A549 (cell line): ENCODE results near the gene RASGRP2. TPM values are rescaled to one million over a fixed set of nuclear protein-coding genes. Genes with fewer than 3 reads are reported as not detected.
A peak's percentile ranks its signal among the peaks of the same experiment; 100 is the strongest.

ENCODE experiments used
- ATAC-seq, 2 experiments: fragments of 200-7000 bp in 1 of 2; fragments of >200 bp in 1 of 2; cut with Nextera tagmentation in 1 of 2; cut with Tn5 transposase in 1 of 2; 3 replicates each; pipeline versions ENCODE4 v1.8.0 to v1.9.1; 2018 to 2020; ENCODE audit warnings: mild to moderate bottlenecking in 1 of 2, moderate library complexity in 1 of 2
- CTCF ChIA-PET: fragments of 300-600 bp; sonication (Branson Sonifier 250); formaldehyde crosslinking; extraction: SDS; loops from one replicate; lab custom pipeline; 2021; ENCODE audit warnings: antibody characterized with exemption, inconsistent platforms; lab: Yijun Ruan, JAX
- POLR2A ChIA-PET: fragments of 350-600 bp; formaldehyde crosslinking; extraction: SDS; loops from one replicate; lab custom pipeline; 2021; ENCODE audit warnings: antibody characterized with exemption, inconsistent platforms; lab: Yijun Ruan, JAX
- DNase-seq, 2 experiments: peaks; one replicate each; pipeline versions ENCODE4 v3.0.0 to v3.0.0-alpha.2; 2011 to 2016; ENCODE audit warnings: low read depth in 1 of 2, low spot score in 1 of 2
- FAIRE-seq: peaks from 2 replicates; lab custom pipeline; 2011; peaks lifted over from hg19 to GRCh38; lab: Jason Lieb, UNC
- H3K27ac ChIP-seq, 2 experiments: fragments of >200 bp; sonication (Bioruptor Twin); formaldehyde crosslinking; 3 replicates each; pipeline ENCODE4 v1.5.1; 2016 to 2017
- H3K4me1 ChIP-seq: fragments of >200 bp; sonication (Bioruptor Twin); formaldehyde crosslinking; 3 replicates; pipeline ENCODE4 v1.6.1; 2016
- H3K4me2 ChIP-seq: fragments of >200 bp; sonication (Bioruptor Twin); formaldehyde crosslinking; 3 replicates; pipeline ENCODE4 v1.6.1; 2016
- H3K4me3 ChIP-seq: fragments of >200 bp; sonication (Bioruptor Twin); formaldehyde crosslinking; 3 replicates; pipeline ENCODE4 v1.5.1; 2016
- H3K9me3 ChIP-seq: fragments of >200 bp; sonication (Bioruptor Twin); formaldehyde crosslinking; 3 replicates; pipeline ENCODE4 v1.6.1; 2016
- CBX2 ChIP-seq: fragments of 200-600 bp; sonication (generic); IDR thresholded peaks from 2 replicates; pipeline ENCODE4 v1.6.1; 2016; ENCODE audit warnings: low read depth, mild to moderate bottlenecking, borderline replicate concordance
- ELK1 ChIP-seq: fragments of 150-350 bp; IDR thresholded peaks from 2 replicates; pipeline ENCODE4 v1.6.1; 2014; ENCODE audit warnings: low read depth, mild to moderate bottlenecking, low read length
- ESRRA ChIP-seq: fragments of 150-350 bp; IDR thresholded peaks from 2 replicates; pipeline ENCODE4 v1.6.1; 2014; ENCODE audit warnings: mild to moderate bottlenecking, low read length, borderline replicate concordance
- FOSB ChIP-seq: fragments of 250-450 bp; sonication (Bioruptor Pico); IDR thresholded peaks from 2 replicates; pipeline ENCODE4 v1.5.0; 2020; ENCODE audit warnings: mild to moderate bottlenecking, moderate library complexity
- FOXS1 ChIP-seq: fragments of 250-450 bp; sonication (Bioruptor Pico); IDR thresholded peaks from 2 replicates; pipeline ENCODE4 v1.5.0; 2020; ENCODE audit warnings: mild to moderate bottlenecking, moderate library complexity
- HDAC2 ChIP-seq: fragments of 200-600 bp; sonication (generic); IDR thresholded peaks from 2 replicates; pipeline ENCODE4 v1.6.1; 2016
- HEYL ChIP-seq: fragments of 250-450 bp; sonication (Bioruptor Pico); IDR thresholded peaks from 2 replicates; pipeline ENCODE4 v1.8.0; 2021; ENCODE audit warnings: mild to moderate bottlenecking, moderate library complexity
- HOXA7 ChIP-seq: fragments of 250-450 bp; sonication (Bioruptor Pico); IDR thresholded peaks from 2 replicates; pipeline ENCODE4 v1.5.0; 2020; ENCODE audit warnings: mild to moderate bottlenecking, moderate library complexity
- JUN ChIP-seq, 2 experiments: fragments of >200 bp; sonication (Bioruptor Twin); formaldehyde crosslinking; IDR thresholded peaks; 2 replicates in 1 of 2; 3 replicates in 1 of 2; pipeline ENCODE4 v1.6.1; 2016 to 2017
- KDM1A ChIP-seq: fragments of 200-600 bp; sonication (generic); IDR thresholded peaks from 2 replicates; pipeline ENCODE4 v1.6.1; 2016; ENCODE audit warnings: low read depth, mild to moderate bottlenecking
- NR3C1 ChIP-seq: fragments of >200 bp; sonication (Bioruptor Twin); formaldehyde crosslinking; IDR thresholded peaks from 3 replicates; pipeline ENCODE4 v1.6.1; 2017
- POLR2AphosphoS2 ChIP-seq: conservative IDR thresholded peaks from 2 replicates; pipeline ENCODE4 v1.6.1; 2012; ENCODE audit warnings: low read length, improper control_type of control experiment, inconsistent platforms
- RARB ChIP-seq: fragments of 250-450 bp; sonication (Bioruptor Pico); IDR thresholded peaks from 2 replicates; pipeline ENCODE4 v1.8.0; 2021; ENCODE audit warnings: mild to moderate bottlenecking, moderate library complexity
- SREBF2 ChIP-seq: fragments of 450-650 bp; IDR thresholded peaks from 2 replicates; pipeline ENCODE4 v1.6.1; 2014; ENCODE audit warnings: mild to moderate bottlenecking, moderate library complexity
- TFCP2L1 ChIP-seq: fragments of 250-450 bp; sonication (Bioruptor Pico); IDR thresholded peaks from 2 replicates; pipeline ENCODE4 v1.5.0; 2021; ENCODE audit warnings: mild to moderate bottlenecking
- ZFP36 ChIP-seq: fragments of 450-650 bp; IDR thresholded peaks from 2 replicates; pipeline ENCODE4 v1.6.1; 2014; ENCODE audit warnings: borderline replicate concordance; ENCODE audit not compliant: partially characterized antibody
- WGBS: methylation state at CpG from one replicate; pipeline ENCODE4 v1.1.6; 2017; ENCODE audit errors: missing lambda C conversion rate; 5-methylcytosine and 5-hydroxymethylcytosine counted together
- polyA plus RNA-seq, 4 experiments: library from polyadenylated mRNA; depleted of rRNA in 3 of 4; stranded (reverse); fragments of >200 nt; fragmentation: RNase III in 1 of 4; extraction: RNeasy Plus Mini Kit Qiagen cat#74134 plus additional on column Dnase treatment in 1 of 4; gene quantifications; 2 replicates in 3 of 4; 3 replicates in 1 of 4; pipeline ENCODE4 v1.2.3, GENCODE V29; 2011 to 2017
- TF ChIP-seq, protein P1 (sequence below): IDR thresholded peaks from 2 replicates; pipeline ENCODE4 v1.6.1; 2012
- TF ChIP-seq, protein P2 (sequence below): fragments of 450-650 bp; IDR thresholded peaks from 2 replicates; pipeline ENCODE4 v1.6.1; 2014; ENCODE audit warnings: antibody characterized with exemption
- TF ChIP-seq, protein P3 (sequence below): fragments of 250-450 bp; sonication (Bioruptor Pico); IDR thresholded peaks from 2 replicates; pipeline ENCODE4 v1.5.0; 2021; ENCODE audit warnings: mild to moderate bottlenecking, moderate library complexity, borderline replicate concordance

Gene RASGRP2
- polyA plus RNA-seq, 2 of the 4 experiments (the other 2 are of a cell fraction), result 0.88 to 0.89 TPM

- Histone ChIP-seq H3K4me3 (no peak overlapping the region), H3K4me1 (peaks cover 5% of the 10 kb centered on the region; the same call in 1 of the 3 replicates), H3K4me2 (no peak overlapping the region), H3K9me3 (no peaks in the 10 kb centered on the region), H3K27ac (no peak overlapping the region)
- peak in 1 of 2 experiments; percentile 2; a peak in 1 of 6 replicates for ATAC-seq
- WGBS, result 87% methylated on average over 5 of the region's 5 CpGs
- CTCF ChIA-PET, result interaction anchor here (0.8 to 13.0 kb wide), 6 partner anchors 8 to 252 kb away, joined by 3 to 104 read pairs (median 14); partner anchors contain the start of genes ARL2, RASGRP2 and SF1
- DNase-seq, result no peak
- FAIRE-seq, result no peak
- POLR2A ChIA-PET, result interaction anchor here (4.5 kb wide), 1 partner anchor 16 kb away, joined by 32 read pairs; the partner anchor contains the start of gene SF1
- TF ChIP-seq TFCP2L1 (CRISPR knock-in tag) (0 out of 2 replicates have a peak, but pooled peaks have one; percentile 50), POLR2AphosphoS2 (peak; percentile 92; the same call in 1 of the 2 replicates), RARB (no peak), FOSB (CRISPR knock-in tag) (peak; percentile 22; the same call in 1 of the 2 replicates), CBX2 (no peak), HOXA7 (peak; percentile 47; the same call in 1 of the 2 replicates)
- TF ChIP-seq, protein P1, sequence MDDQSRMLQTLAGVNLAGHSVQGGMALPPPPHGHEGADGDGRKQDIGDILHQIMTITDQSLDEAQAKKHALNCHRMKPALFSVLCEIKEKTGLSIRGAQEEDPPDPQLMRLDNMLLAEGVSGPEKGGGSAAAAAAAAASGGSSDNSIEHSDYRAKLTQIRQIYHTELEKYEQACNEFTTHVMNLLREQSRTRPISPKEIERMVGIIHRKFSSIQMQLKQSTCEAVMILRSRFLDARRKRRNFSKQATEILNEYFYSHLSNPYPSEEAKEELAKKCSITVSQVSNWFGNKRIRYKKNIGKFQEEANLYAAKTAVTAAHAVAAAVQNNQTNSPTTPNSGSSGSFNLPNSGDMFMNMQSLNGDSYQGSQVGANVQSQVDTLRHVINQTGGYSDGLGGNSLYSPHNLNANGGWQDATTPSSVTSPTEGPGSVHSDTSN, result peak; percentile 41; the same call in 1 of the 2 replicates
These were observed 18.3 kb upstream of the RASGRP2 start for GRCh38 chr11:64762277-64762673.

DNA sequence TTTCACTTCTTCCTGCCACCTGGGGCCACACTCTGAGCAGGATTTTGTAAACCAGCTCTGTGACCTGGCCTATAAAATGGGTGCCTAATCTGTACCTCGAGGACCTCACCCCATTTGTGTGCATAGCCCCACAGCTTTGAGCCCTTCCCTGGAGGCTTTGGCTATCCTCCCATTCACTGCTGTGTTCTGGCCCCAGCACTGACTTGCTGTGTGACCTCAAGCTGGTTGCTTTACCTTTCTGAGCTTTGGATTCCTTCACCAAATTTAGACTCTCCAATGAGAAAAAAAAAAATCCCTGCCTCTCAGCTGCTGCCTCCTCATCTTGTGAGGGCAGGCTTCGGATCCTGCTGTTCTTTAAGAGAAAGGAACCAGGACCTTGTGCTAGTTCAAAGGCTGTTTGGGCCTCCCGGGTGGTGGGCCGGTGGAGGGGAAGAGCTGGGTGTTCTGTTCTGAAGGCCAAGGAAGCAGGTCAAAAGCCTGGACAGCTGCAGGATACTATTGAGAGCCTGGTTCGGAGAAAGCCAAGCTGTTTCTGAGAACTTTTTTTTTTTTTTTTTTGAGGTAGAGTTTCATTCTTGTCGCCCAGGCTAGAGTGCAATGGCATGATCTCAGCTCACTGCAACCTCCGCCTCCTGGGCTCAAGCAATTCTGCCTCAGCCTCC is 16.9 kb upstream of the RASGRP2 start:
- TF ChIP-seq ELK1 (no peak), POLR2AphosphoS2 (peak; percentile 87; the same call in 1 of the 2 replicates), FOXS1 (CRISPR knock-in tag) (no peak), JUN (IDR thresholded peaks at IDR 0.05) (peak in 1 of 2 experiments; percentile 29; a peak in 3 of 5 replicates), SREBF2 (no peak), ZFP36 (peak; percentile 78), NR3C1 (no peak), CBX2 (no peak), HEYL (CRISPR knock-in tag) (no peak), HDAC2 (peak; percentile 75; the same call in 1 of the 2 replicates), ESRRA (no peak), KDM1A (peak; percentile 91; the same call in 1 of the 2 replicates)
- TF ChIP-seq, protein P2, sequence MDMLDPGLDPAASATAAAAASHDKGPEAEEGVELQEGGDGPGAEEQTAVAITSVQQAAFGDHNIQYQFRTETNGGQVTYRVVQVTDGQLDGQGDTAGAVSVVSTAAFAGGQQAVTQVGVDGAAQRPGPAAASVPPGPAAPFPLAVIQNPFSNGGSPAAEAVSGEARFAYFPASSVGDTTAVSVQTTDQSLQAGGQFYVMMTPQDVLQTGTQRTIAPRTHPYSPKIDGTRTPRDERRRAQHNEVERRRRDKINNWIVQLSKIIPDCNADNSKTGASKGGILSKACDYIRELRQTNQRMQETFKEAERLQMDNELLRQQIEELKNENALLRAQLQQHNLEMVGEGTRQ, result no peak
- TF ChIP-seq, protein P3, sequence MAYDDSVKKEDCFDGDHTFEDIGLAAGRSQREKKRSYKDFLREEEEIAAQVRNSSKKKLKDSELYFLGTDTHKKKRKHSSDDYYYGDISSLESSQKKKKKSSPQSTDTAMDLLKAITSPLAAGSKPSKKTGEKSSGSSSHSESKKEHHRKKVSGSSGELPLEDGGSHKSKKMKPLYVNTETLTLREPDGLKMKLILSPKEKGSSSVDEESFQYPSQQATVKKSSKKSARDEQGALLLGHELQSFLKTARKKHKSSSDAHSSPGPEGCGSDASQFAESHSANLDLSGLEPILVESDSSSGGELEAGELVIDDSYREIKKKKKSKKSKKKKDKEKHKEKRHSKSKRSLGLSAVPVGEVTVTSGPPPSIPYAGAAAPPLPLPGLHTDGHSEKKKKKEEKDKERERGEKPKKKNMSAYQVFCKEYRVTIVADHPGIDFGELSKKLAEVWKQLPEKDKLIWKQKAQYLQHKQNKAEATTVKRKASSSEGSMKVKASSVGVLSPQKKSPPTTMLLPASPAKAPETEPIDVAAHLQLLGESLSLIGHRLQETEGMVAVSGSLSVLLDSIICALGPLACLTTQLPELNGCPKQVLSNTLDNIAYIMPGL, result no peak
- Histone ChIP-seq H3K4me1 (peaks cover 5% of the 10 kb centered on the region; the same call in 1 of the 3 replicates), H3K9me3 (no peaks in the 10 kb centered on the region), H3K4me3 (no peak overlapping the region), H3K4me2 (no peak overlapping the region), H3K27ac (no peak overlapping the region)
- CTCF ChIA-PET, result interaction anchor here (0.6 to 13.0 kb wide), 10 partner anchors 6 to 113 kb away, joined by 3 to 104 read pairs (median 4); partner anchors contain the start of genes RASGRP2 and SF1
- POLR2A ChIA-PET, result interaction anchor here (1.2 to 4.5 kb wide), 2 partner anchors 15 to 18 kb away, joined by 4 to 32 read pairs; partner anchors contain the start of gene SF1
- ATAC-seq, result peak; percentile 1 to 5; a peak in 4 of 6 replicates
- no peak for FAIRE-seq
- WGBS, result 78% methylated on average over 7 of the region's 7 CpGs
- DNase-seq, result no peak
